HUDEP-2 (cell line): ENCODE results near the gene MTARC1.

ENCODE experiments used
- DNase-seq, 76 experiments: peaks; one replicate each; lab custom pipeline; 2025; ENCODE audit not compliant: unreplicated experiment in 76 of 76; lab: John Stamatoyannopoulos, UW

MTARC1 gene

DNA sequence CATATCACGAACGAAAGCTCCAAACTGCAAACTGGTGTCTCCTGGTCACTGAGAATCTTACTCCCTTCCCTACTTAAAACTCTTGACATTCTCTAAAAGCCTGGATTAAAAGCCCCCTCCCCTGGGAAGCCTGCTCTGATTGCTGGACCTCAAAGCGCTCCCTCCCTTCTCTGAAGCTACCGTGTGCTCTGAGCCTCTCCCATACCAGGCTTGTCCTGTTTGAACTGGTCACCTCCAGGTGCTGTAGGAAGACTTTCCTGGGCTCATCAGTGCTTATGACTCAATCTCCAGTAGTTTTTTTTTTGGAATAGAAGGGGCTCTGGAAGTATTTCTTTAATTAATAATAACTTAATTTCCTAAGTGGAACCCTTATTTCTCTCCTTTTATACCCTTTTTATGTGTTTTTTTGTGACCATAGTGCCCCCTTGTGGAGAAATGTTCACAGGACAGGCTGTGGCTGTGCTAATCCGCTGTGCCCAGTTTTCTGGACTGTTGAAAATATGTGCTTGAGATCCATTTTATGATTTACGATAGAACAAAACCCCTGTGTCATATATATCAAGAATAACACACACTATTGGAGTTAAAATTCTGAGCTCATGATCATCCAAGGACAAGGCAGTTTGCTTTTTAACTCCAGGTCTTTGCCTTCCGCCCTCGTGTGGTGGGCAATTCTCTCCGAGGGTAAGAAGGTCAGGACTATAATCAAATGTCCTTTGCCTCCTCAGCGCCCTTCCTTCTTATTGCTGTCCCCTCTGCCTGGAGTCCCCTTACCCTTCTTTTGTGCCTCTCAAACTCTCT, 16.9 kb downstream of the MTARC1 start:
- DNase-seq, result peak in 18 of 76 experiments; percentile 1 to 35 (median 12)

- DNase-seq, result no peak
These were observed 17.5 kb downstream of the MTARC1 start for GRCh38 chr1:220804202-220804586.

GRCh38 chr1:220806408-220806807, 19.7 kb downstream of the MTARC1 start:
- DNase-seq, result no peak

- DNase-seq, result no peak
These were observed 21.0 kb downstream of the MTARC1 start for GRCh38 chr1:220807726-220808125.

DNA sequence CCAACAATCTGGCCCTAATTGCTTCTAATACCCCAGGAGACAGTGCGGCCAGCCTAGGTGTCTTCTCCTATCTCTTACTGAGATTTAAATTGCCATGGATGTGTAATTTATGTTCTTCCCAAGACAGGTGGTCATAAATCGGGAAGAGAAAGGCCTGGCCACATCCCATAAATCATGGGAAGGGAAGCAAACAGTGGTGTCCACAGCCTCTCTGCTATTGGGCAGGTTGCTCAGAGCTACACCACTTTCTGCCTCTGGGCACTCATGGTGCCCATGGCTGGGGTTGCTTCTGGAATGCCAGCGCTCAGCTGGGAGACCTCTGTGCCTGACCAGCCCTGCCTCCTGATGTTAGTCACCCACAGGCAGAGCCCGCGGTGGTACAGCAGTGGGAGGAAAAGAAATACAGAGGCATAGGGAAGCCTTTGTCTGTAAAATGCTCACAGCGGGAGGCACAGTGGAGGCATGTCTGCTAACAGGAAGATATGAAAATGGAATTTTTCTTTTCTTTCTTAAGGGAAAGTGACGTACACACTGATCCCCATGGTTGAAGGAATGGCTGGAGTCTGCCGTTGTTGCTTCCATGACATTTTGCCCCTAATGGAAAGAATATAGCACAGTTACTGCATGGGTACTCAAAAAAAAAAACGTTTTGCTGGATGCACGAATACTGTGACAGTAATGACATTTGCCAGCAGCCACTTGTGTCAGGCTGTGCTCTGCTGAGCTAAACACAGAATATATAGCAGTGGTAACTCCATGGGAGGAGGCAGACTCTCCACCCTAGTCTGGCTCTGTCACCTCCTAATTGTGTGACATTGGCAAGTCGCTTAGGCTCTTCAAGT, 21.9 kb downstream of the MTARC1 start:
- no peak for DNase-seq

DNA sequence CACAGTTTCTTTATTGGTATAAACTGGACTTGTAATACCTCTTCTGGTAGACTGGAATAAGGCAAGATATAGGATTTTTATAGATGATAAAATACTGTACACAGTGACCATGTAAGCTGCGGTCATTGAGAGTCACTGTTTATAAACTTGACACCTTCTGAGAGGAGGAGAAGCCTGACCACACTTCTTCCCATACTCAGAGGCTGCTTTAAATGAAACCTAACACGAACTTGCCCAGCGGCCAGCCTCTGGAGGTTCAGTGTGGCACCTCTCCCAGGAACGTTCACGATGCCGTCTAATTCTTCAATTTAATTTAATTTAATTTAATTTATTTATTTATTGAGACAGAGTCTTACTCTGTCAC, 22.5 kb downstream of the MTARC1 start:
- DNase-seq, result no peak

- DNase-seq, result no peak
These were observed 23.0 kb downstream of the MTARC1 start for GRCh38 chr1:220809704-220810103.

- peak in 65 of 76 experiments; percentile 2 to 69 (median 37) for DNase-seq
These were observed 23.5 kb downstream of the MTARC1 start for GRCh38 chr1:220810179-220810653.

- DNase-seq, result no peak
These were observed 24.2 kb downstream of the MTARC1 start for GRCh38 chr1:220810963-220811362.

GRCh38 chr1:220811695-220812094, 25.0 kb downstream of the MTARC1 start:
- no peak for DNase-seq

DNA sequence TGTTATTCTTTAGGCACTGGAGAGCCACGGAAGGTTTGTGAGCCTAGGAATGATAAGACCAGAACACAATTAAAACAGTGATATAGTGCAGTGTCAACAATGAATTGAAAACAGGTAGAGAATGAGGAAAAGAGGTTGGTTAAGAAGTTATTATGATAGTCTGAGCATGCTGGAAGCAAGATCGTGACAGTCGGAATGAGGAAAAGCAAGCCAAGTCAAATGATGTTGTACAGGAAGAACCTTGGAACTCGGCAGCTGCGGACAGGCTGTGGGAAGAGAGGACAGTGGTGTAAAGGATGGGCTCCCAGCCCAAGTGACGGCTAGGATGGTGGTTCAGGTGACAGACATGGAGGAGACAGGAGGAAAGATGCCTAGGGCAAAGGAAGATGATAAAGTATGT, 25.6 kb downstream of the MTARC1 start:
- DNase-seq, result no peak

DNA sequence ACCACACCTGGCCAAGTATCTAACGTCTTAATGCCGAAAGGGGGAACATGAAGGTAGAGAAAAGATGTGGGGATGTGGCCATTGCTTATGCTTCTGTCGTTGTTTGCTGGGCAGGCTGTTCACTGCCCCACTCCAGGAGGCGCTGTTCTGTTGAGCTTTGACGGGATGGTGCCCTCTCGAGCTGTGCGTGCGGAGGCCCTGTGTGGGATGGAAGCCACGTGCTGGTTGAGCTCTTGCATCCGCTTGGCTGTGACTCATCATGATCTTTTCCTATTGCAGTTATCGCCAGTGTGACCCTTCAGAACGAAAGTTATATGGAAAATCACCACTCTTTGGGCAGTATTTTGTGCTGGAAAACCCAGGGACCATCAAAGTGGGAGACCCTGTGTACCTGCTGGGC, 26.3 kb downstream of the MTARC1 start:
- DNase-seq, result peak in 3 of 76 experiments; percentile 8 to 22 (median 12)

DNA sequence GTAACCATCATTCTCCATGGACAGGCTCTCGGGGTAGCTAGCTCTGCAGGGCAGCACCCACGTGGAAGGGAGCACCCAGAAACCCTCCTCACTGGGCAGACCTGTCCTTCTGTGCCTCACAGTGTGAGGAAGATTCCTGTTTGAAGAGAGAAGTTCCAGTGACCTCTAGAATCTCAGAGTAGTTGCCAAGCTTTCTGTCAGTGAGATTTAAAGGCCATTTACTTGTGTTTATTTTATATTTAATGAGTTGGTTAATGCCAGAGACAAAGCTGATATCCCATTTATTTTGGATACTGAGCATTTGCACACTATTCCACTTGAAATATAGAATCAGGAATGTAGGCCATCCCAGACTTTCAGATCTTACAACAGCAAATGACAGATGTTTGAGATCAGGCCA, 28.7 kb downstream of the MTARC1 start:
- no peak for DNase-seq

DNA sequence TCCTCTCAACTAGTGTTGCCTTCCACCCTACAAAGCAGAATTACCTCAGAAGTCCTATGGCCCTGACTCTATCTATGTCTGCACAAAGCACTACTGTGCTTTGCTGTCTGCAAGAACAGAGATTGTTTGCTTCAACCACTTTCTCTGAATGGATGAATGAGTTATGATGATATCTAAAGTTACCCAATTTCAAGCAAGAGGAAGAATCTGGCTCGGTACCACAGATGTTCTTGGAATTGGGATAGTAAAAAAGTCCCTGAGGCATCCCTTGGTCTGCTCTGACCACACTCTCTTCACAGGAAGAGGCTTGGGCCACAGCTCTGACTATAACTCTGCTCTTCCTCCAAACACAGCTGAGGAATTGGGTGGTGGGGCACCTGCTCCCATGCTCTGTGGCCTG, 31.2 kb downstream of the MTARC1 start:
- DNase-seq, result no peak

- DNase-seq, result no peak
These were observed 31.9 kb downstream of the MTARC1 start for GRCh38 chr1:220818421-220819173.

DNA sequence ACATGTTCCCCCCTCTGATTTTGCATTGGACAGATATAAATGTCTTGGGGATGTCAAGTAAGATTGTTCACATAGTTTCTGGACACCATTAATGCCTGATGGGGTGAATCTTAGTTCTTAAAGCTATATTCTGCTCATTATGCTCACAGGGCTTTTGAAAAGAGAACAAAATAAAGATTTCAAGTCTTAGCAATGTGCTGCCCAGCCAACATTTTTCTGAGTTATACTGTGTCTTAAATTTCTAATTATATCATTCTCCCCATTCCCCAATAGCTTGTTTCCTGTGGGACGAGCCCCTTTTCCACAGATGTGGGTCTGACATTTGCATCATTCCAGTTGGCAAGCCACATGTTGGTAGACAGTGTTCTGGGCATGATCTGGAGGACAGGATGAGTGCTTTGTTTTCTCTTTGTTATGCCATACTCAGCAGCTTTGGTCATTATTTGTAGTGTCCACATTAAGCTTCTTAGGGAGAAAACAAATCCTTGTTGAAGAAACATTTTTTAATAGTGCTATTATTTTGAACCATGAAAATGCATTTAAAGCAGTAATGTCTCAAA, 32.8 kb downstream of the MTARC1 start:
- no peak for DNase-seq

GRCh38 chr1:220824031-220824989, 37.6 kb downstream of the MTARC1 start:
- no peak for DNase-seq

DNA sequence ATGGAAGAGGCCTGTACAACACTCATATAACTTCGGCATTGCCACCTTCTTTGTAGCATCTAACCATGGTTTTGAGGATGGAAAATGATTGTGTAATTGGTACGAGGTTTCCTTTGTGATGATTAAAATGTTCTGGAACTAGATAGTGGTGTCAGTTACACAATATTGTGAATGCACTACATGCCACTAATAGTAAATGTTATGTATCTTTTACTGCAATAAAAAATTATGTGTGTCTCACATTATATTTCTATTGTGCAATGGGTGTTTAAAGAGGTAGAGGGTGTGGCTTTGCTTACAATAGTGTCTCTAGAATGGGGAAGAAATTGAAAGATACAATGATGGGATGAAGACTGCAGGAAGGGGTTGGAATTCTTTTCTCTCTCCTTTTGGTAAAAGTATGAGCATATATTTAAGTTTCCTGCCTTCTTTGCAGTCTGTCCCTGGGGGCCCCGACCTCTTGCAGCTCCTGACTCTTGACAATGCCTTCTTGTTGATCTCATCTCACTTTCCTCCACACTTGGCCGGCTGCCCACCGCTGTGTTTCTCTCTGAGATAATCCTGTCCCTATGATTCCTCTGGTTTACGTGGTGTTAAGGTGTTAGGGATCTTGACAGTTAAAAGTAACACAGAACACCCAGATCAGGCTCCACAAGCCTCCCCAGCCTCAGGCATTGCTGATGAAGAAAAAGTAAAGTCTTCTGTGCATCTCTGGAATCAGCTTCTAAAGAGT, 39.3 kb downstream of the MTARC1 start:
- DNase-seq, result no peak

- no peak for DNase-seq
These were observed 40.0 kb downstream of the MTARC1 start for GRCh38 chr1:220826729-220827128.
